Limb (tissue), 2 donors: ENCODE measurements around the gene P2RY8.
"Not testable (repeated sequence)": the region's sequence is repeated elsewhere in the genome, so short reads cannot be mapped to it uniquely, and the experiment has no call there.

ENCODE experiments used
- DNase-seq, 2 donors: peaks; one replicate each; pipeline ENCODE4 v3.0.0-alpha.2; 2016; ENCODE audit errors: extremely low spot score in 2 of 2

Gene P2RY8

DNA sequence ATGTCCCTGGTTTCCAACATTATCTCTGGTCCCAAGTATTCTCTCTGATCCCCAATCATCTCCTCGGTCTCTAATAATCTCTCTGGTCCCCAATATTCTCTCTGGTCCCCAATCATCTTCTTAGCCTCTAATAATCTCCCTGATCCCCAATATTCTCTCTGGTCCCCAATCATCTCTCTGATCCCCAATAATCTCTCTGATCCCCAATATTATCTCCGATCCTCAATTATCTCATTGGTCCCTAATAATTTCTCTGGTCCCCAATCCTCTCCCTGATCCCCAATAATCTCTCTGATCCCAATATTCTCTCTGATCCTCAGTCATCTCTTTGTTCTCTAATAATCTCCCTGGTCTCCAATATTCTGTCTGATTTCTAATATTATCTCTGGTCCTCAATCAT is 16.6 kb downstream of the P2RY8 start:
- no peak for DNase-seq

DNA sequence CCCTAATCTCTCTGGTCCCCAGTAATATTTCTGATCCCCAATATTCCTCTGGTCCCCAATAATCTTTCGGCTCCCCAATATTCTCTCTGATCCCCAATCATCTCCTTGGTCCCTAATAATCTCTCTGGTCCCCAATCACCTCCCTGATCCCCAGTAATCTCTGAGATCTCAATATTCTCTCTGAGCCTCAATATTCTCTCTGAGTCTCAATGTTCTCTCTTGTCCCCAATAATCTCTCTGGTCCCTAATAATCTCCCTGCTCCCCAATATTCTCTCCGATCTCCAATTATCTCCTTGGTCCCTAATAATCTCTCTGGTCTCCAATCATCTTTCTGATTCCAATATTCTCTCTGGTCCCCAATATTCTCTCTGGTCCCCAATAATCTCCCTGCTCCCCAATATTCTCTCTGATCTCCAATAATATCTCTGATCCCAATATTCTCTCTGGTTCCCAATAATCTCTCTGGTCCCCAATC is 17.9 kb downstream of the P2RY8 start:
- DNase-seq, result no peak

DNA sequence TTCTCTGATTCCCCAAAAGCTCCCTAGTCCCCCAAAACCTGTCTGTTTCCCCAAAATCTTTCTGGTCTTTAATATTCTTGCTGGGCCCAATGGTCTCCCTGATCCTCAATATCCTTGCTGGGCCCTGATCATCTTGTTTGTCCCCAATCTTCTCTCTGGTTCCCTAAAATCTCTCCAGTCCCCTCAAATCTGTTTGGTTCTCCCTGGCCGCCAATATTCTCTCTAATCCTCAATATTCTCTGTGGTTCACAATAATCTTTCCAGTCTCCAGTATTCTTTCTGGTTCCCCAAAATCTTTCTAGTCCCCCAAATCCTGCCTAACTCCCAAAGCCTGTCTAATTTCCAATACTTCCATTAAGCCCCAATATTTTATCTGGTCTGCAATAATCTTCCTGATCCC is 18.5 kb downstream of the P2RY8 start:
- DNase-seq, result no peak

GRCh38 chrX:1516596-1517104 is 20.3 kb downstream of the P2RY8 start:
- no peak for DNase-seq

DNA sequence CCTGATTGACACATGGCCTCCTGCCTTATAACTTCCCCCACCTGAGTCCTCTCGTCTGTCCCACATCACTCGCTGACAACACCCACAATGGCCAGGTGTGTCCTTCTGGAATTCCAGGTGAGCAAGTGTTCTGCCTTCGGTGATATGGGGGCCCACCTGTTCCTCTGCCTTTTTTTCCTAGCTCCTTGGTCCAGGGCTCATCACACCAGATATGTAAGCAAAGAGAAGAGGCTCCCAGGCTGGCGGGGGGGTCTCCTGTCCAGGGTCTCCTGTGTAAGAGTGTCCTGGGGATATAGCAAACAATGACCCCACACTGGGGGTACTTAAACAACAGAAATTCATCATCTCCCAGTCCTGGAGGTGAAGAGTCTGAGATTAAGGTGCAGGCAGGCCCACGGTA is 25.2 kb downstream of the P2RY8 start:
- DNase-seq, result no peak

DNA sequence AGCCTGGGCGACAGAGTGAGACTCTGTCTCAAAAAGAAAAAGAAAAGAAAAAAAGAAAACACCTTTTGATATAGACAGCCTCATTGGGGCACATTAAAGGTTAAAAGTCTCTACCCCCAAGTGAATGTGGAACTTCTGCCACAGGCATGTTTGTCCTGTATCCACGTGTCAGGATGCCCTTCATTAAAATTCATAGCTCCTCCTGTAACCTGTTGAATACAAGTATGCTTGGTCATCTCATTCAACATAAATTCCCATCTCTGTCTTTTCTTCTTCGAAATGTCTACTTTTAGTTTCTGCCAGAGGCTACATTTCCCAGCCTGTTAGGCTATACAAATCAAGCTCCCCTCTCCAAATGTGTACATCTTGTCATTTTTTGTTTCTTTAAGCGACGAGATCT is 25.8 kb downstream of the P2RY8 start:
- DNase-seq, result no peak

- no peak for DNase-seq
Measured at GRCh38 chrX:1507511-1508463, 29.2 kb downstream of the P2RY8 start.

DNA sequence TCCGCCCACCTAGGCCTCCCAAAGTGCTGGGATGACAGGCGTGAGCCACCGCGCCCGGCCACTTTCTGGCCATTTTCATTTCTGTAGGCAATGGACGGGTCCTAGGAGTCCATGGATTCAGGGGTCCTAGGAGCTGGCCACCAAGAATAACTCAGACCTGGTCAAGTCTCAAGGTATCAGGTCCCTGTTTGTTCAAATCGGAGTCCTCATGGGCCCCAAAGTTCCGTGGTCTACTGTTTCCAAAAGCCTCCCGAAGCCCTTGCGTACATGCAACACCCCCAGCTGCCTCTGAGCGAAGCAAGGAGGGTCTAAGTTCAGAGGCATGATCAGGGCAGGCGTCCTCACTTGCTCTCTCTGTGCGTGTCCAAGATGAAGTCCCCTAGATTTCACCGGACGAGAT is 30.1 kb downstream of the P2RY8 start:
- DNase-seq, result no peak

DNA sequence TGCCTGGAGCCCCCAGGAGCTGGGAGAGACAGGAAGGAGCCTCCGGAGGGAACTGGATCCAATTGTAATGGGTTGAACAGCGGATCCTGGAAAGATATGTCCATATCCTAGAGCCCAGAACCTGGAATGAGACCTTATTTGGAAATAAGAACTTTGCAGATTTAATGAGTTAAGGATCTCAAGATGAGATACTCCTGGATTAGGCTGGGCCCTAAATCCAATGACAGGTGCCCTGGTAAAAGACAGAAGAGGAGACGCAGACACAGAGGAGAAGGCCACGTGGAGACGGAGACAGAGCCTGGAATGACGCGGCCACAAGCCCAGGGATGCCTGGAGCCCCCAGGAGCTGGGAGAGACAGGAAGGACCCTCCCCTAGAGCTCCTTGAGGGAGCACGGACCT is 34.1 kb downstream of the P2RY8 start:
- DNase-seq, result no peak

DNA sequence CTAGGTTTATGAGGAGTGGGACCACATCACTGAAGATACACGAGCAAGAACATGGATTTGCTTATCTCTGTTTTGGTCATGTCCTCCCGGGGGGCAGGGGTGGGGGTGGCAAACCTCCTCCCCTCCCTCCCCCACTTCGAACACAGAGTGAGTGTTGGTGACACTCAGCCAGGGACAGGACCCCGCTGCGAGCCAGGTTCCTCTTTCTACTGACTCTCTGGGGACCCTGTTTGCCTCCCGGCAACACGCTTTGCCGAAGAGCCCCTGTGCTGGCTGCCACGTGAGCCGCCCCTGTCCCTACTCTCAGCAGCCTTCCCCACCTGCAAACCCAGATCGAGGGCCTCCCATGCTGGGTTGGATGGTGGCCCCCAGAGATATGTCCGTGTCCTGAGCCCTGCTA is 34.7 kb downstream of the P2RY8 start:
- no peak for DNase-seq

DNA sequence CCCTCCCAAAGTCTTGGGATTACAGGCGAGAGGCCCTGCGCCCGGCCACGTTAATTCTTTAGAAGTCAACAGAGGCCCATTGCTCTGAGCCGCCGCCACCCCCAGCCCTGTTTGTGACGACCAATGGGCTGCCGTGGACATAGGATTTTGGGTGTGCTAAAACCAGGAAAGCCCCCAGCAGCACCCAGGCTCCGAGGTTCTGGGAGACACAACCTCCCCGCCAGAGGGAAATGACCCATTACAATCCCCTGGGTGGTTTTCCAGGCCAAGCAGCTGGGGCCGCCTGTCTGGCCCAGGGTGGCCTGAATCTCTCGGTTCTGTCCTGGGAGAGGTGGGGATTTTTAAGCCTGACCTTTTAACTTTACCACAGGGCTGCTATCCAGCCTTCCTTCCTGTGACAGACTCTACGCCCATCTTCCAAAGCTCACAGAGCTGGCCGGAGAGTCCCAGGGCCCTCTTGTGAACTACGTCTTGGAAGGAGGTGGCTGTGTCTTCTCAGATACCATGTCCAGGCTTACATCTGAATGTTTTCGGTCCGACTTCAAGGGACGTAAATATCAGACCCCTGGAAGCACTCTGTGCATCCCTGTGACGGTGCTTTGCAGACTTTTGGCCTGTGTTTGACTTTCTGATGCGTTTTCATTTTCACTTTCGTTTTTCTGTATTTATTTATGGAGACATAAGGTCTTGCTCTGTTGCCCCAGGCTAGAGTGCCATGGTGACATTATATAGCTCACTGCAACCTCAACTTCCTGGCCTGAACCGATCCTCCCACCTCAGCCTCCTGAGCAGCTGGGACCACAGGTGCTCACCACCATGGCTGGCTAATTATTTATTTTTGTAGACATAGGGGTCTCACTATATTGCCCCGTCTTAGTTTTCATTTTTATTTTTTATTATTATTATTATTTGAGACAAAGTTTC is 36.0 kb downstream of the P2RY8 start:
- DNase-seq, result no peak

DNA sequence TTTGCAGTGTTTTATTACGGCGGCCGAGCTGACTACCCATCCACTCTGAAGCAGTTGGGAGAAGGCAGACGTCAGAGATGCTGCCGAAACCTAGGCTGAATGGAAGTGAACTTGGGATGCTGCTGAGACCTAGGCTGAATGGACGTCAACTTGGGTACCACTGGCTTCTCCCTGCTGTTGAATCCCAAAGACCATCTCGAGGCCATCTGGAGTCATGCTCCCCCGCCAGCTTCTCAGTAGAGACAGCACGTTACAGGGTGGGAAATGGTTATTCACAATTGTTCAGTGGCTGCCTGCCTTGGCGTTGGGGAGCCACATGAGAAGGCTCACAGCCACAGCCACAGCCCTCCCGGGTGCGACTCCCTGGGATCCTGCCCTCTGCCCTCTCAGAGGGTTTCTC is 40.9 kb downstream of the P2RY8 start:
- DNase-seq, result no peak

- DNase-seq, result no peak
Measured at GRCh38 chrX:1493877-1494510, 43.0 kb downstream of the P2RY8 start.

- DNase-seq, result no peak
Measured at GRCh38 chrX:1493412-1493811, 43.6 kb downstream of the P2RY8 start.

- no peak for DNase-seq
Measured at GRCh38 chrX:1492421-1493012, 44.5 kb downstream of the P2RY8 start.

DNA sequence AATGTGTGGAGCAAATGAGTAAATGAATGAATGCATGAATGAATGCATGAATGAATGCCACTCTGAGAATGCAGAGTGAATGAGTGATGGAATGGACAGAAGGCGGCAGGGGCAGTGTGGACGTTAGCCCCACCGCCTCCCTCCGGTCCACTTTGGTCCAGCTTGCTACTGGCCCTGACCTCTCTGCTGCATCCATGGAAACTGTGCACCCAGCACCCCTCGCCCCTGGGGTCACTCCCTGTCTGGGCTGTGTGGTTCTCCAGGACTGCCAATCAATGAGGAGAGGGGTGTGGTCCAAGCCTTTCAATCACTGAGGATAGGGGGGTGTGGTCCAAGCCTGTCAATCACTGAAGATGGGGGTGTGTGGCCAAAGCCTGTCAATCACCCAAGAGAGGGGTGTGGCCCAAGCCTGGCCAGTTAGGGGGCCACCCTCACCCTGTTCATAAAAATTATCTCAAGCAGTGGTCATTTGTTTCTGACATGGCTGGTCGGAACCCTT is 45.1 kb downstream of the P2RY8 start:
- no peak for DNase-seq

- DNase-seq, result not testable (repeated sequence)
Measured at GRCh38 chrX:1491248-1491647, 45.7 kb downstream of the P2RY8 start.

GRCh38 chrX:1490723-1491122 is 46.3 kb downstream of the P2RY8 start:
- DNase-seq, result not testable (repeated sequence)

DNA sequence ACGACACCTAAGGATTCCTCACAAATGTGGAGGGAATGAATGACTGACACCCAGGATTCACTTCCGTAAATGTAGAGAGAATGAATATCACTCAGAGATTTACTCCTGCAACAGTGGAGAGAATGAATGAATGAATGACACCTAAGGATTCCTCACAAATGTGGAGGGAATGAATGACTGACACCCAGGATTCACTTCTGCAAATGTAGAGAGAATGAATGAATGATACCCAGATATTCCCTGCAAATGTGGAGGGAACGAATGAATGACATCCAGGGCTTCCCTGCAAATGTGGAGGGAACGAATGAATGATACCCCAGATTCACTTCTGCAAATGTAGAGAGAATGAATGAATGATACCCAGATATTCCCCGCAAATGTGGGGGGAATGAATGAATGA is 47.6 kb downstream of the P2RY8 start:
- not testable (repeated sequence) for DNase-seq

DNA sequence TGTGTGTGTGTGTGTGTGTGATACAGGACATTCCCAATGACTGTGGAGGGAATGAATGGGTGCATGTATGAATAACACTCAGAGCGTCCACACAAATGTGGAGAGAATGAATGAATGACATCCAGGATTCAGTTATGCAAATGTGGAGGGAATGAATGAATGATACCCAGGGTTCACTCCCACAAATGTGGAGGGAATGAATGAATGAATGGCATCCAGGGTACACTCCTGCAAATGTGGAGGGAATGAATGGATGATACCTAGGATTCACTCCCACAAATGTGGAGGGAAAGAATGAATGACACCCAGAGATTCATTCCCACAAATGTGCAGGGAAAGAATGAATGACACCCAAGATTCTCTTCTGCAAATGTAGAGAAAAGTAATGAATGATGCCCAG is 48.2 kb downstream of the P2RY8 start:
- DNase-seq, result no peak

GRCh38 chrX:1488141-1488540 is 48.8 kb downstream of the P2RY8 start:
- no peak for DNase-seq
